Tibial nerve (tissue), 4 donors: ENCODE results near the gene PRPS1.

Experiments used
- CTCF ChIP-seq, 5 experiments: fragments of 200-600 bp in 3 of 5; fragments of 450-650 bp in 2 of 5; sonication (generic) in 3 of 5; IDR thresholded peaks; one replicate each; pipeline ENCODE4 v1.5.1; 2016 to 2019; ENCODE audit warnings: antibody characterized with exemption in 5 of 5, mild to moderate bottlenecking in 3 of 5, moderate library complexity in 2 of 5
- EP300 ChIP-seq, 2 donors: sonication (generic); formaldehyde crosslinking; IDR thresholded peaks; one replicate each; pipeline ENCODE4 v1.6.1; 2017; ENCODE audit warnings: antibody characterized with exemption in 2 of 2, mild to moderate bottlenecking in 1 of 2
- POLR2A ChIP-seq, 2 donors: fragments of 450-650 bp; IDR thresholded peaks; one replicate each; pipeline ENCODE4 v1.6.1; 2017; ENCODE audit warnings: antibody characterized with exemption in 2 of 2, mild to moderate bottlenecking in 2 of 2, moderate library complexity in 2 of 2

GRCh38 chrX:107603429-107604159 is 24.7 kb upstream of the PRPS1 start:
- TF ChIP-seq CTCF (IDR thresholded peaks at IDR 0.05), result no peak
- no peak for TF ChIP-seq POLR2A (IDR thresholded peaks at IDR 0.05)
- TF ChIP-seq EP300 (IDR thresholded peaks at IDR 0.05), result no peak
